Left kidney (tissue), 2 donors: ENCODE results near the gene THOC6. TPM values are rescaled to one million over a fixed set of nuclear protein-coding genes. Genes with fewer than 3 reads are reported as not detected.
"Not testable (repeated sequence)": the region's sequence is repeated elsewhere in the genome, so short reads cannot be mapped to it uniquely, and the experiment has no call there.

Experiments used
- DNase-seq: peaks from one replicate; pipeline ENCODE4 v3.0.0-alpha.2; 2013
- polyA plus RNA-seq: library from polyadenylated mRNA; unstranded; fragments of 120-200 nt; gene quantifications from one replicate; pipeline ENCODE4 v1.2.1, GENCODE V29; 2013; ENCODE audit not compliant: insufficient read length

THOC6 gene
- polyA plus RNA-seq, 1 donor = 29.5 TPM

GRCh38 chr16:3053330-3053710 lies 29.5 kb downstream of the THOC6 start:
- not testable (repeated sequence) for DNase-seq

DNA sequence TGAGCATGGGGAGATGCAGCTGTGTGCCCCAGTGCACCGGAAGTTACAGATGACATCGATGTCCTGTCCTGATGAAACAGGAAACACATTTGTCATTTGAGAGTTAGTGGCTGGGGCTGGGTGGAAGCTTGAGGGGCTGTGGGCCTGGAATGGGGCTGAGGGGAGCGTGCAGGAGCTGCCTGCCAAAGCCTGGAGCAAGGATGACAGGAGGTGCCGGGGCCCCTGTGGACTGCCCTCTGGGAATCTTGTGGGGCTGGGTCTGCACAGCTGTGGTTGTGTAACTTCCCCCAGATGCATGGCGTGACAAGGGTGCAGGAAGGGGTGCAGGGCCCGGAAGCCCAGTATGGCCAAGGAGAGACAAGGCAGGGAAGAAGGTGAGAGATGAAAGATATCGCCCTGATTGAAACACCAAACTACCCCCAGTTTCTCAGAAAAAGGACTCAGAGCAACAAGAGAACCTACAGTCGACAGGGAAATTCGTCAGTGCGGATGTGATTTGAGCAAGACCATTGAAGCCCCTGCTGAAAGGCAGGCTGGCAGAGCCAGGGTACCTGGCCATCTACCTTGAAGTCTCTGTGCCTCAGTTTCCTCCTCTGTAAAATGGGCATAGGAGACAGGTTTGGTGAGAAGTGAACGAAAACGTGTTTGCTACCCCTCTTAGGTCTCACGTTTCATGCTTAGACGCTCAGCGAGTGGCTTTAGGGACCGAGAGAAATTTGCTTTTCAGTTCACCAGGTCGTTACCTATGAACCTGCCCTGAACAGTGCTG lies 31.3 kb downstream of the THOC6 start:
- no peak for DNase-seq

DNA sequence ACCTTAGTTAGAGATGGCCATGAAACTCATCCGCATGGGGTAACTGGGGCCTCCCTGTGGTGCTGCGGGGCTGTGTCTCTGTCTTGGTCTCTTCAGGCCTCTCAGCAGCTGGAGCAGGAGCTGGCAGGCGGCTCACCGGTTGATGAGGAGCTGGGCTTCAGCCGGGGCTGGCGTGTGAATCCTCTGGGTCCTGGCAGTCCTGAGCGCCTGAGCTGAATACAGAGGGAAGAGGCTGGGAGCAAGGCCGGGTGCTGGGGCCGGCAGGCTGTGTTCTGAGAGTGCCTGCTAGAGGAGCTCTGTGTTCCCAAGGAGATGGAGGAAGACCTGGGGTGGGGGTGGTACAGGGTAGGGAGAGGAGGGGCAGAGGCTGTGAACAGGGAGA lies 31.9 kb downstream of the THOC6 start:
- DNase-seq = not testable (repeated sequence)

DNA sequence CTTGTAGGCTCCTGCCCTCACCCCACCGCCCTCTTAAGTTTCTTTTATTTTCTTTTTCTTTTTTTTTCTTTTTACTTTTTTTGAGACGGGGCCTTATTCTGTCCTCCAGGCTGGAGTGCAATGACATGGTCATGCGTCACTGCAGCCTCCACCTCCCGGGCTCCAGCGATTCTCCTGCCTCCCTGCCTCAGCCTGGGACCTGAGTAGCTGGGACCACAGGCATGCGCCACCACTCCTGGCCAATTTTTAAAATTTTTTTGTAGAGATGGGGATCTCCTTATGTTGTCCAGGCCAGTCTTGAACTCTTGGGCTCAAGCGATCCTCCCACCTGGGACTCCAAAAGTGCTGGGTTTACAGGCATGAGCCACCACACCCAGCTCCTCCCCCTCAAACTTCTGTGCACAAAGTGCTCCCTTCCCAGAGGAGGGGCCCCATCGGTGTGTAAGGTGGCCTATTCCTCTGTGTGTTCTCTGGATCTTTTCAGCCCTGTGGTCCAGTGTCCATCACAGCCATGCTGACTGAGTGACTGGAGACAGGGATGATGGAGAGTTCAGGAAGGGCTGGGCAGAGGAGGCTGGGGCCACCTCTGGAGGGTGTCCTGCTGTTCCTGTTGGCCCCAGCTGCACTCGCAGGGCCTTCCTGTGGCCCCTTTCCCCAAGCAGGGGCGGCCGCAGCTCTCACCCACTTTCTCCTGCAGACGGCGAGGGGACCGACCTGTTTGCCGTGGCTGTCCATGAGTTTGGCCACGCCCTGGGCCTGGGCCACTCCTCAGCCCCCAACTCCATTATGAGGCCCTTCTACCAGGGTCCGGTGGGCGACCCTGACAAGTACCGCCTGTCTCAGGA lies 32.7 kb downstream of the THOC6 start:
- no peak for DNase-seq

- no peak for DNase-seq
Measured at GRCh38 chr16:3057181-3058138, 33.6 kb downstream of the THOC6 start.

DNA sequence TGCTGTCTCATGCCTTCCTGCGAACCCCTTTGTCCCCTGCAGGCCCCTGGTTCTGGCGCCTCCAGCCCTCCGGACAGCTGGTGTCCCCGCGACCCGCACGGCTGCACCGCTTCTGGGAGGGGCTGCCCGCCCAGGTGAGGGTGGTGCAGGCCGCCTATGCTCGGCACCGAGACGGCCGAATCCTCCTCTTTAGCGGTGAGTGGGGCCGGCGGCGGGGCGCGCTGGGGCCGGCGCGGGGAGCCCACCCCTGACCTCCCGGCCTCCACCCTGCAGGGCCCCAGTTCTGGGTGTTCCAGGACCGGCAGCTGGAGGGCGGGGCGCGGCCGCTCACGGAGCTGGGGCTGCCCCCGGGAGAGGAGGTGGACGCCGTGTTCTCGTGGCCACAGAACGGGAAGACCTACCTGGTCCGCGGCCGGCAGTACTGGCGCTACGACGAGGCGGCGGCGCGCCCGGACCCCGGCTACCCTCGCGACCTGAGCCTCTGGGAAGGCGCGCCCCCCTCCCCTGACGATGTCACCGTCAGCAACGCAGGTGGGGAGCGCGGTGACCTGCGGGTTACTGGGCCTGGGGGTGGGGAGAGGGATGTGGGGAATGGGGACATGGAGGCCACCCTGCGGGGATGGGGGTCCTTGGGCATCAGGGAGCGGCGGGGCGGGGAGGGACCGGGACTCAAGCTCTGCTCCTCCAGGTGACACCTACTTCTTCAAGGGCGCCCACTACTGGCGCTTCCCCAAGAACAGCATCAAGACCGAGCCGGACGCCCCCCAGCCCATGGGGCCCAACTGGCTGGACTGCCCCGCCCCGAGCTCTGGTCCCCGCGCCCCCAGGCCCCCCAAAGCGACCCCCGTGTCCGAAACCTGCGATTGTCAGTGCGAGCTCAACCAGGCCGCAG lies 34.5 kb downstream of the THOC6 start:
- DNase-seq = peak; percentile 58

- DNase-seq = peak; percentile 88
Measured at GRCh38 chr16:3059041-3059722, 35.3 kb downstream of the THOC6 start.

- no peak for DNase-seq
Measured at GRCh38 chr16:3059723-3060242, 35.9 kb downstream of the THOC6 start.

GRCh38 chr16:3060339-3061127 lies 36.7 kb downstream of the THOC6 start:
- DNase-seq = no peak

DNA sequence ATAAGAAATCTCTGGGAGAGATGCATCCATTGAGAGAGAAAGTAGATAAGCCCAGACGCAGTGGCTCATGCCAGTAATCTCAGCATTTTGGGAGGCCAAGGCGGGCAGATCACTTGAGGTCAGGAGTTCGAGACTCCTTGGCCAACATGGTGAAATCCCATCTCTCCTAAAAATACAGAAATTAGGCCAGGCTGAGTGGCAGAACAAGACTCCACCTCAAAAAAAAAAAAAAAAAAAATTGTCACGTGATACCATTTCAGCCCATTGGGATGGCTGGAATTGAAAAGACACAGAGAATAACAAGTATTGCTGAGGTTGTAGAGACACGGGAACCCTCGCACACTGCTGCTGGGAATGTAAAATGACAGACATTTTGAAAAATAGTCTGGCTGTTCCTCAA lies 38.7 kb downstream of the THOC6 start:
- no peak for DNase-seq

DNA sequence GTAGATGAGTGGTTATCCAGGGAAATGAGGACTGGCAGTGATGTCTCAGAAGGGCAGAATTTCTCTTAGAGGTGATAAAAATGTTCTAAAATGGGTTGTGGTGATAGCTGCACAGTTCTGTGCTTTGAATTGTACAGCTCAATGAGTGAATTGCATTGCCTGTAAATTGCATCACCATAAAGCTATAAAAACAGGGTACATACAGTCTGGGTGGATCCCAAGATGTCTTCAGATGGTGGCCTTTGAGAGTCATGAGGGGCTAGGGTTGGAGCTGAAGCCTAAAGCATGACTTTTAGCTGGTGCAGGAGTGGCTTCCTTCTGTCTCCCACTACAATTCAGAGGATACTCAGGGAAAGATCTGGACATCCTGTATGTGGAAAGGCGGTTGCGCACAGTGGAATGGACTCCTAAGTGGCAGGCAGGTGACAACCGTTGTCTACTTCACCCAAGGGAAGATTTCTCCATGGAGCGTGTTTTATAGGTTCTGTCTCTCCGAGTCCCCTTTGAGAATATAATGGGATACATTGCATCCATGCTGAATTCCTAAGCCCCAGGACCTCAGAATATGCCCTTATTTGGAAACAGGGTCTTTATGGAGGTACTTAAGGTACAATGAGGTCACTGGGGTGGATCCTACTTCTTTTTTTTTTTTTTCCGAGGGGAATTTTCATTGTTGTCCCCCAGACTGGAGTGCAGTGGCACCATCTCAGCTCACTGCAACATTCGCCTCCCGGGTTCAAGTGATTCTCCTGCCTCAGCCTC lies 40.0 kb downstream of the THOC6 start:
- DNase-seq = no peak

GRCh38 chr16:3065069-3065741 lies 41.4 kb downstream of the THOC6 start, which contains the start of gene IL32:
TSS of gene IL32 (plus strand) at chr16:3065640. CDS start at chr16:3065812, 172 bp downstream.
- DNase-seq = no peak

- DNase-seq = no peak
Measured at GRCh38 chr16:3065742-3066439, 42.1 kb downstream of the THOC6 start.

GRCh38 chr16:3066440-3066748 lies 42.6 kb downstream of the THOC6 start:
- no peak for DNase-seq

DNA sequence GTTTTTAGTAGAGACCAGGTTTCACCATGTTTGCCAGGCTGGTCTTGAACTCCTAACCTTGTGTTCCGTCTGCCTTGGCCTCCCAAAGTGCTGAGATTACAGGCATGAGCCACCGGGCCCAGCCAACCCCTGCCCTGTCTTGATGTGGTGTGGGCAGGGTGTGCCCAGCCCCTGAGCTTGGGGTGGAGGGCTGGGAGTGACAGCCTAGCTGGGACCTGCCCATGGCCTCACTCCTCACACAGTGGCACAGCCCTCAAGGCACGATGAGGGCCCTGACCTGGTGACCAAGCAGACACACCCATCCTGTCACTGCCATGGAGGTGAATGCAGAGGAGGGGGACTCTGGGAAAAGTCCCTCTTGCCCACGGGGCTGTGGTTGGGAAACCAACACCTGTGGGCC lies 44.7 kb downstream of the THOC6 start:
- DNase-seq = no peak

DNA sequence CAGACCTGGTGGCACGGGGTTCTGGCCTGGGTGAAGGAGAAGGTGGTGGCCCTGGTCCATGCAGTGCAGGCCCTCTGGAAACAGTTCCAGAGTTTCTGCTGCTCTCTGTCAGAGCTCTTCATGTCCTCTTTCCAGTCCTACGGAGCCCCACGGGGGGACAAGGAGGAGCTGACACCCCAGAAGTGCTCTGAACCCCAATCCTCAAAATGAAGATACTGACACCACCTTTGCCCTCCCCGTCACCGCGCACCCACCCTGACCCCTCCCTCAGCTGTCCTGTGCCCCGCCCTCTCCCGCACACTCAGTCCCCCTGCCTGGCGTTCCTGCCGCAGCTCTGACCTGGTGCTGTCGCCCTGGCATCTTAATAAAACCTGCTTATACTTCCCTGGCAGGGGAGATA lies 45.3 kb downstream of the THOC6 start:
- DNase-seq = not testable (repeated sequence)

DNA sequence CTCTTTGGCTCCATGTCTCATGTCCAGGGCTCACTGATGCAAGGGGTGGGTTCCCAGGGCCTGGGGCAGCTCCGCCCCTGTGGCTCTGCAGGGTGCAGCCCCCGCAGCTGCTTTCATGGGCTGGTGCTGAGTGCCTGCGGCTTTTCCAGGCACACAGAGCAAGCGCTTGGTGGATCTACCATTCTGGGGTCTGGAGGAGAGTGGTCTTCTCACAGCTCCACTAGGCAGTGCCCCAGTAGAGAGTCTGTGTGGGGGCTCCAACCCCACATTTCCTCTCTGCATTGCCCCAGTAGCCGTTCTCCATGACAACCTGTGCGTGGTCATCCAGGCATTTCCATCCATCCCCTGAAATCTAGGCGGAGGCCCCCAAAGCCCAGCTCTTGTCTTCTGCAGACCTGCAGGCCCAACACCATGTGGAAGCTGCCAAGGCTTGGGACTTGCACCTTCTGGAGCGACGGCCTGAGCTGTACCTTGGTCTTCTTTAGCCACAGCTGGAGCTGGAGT lies 46.8 kb downstream of the THOC6 start:
- no peak for DNase-seq
